ENCODE measurements around the gene TRIM14. TPM values are rescaled to one million over a fixed set of nuclear protein-coding genes. Genes with fewer than 3 reads are reported as not detected.
"Not testable (repeated sequence)": the region's sequence is repeated elsewhere in the genome, so short reads cannot be mapped to it uniquely, and the experiment has no call there.

Gene TRIM14
- total and polyA plus RNA-seq, 7 experiments from 2014 or later = 54.1 to 114 (median 79.7) TPM

GRCh38 chr9:98135558-98135934 is 16.5 kb upstream of the TRIM14 start:
- Mint-ChIP-seq H3K36me3 (peaks cover 0 to 34% (median 5%) of the 10 kb centered on the region in 5 donors), H3K4me3 (no peak overlapping the region), H3K27me3 (no peaks in the 10 kb centered on the region), H3K4me1 (peaks cover 0 to 8% (median 0%) of the 10 kb centered on the region in 7 donors), H3K9me3 (no peaks in the 10 kb centered on the region), H3K27ac (peak overlapping the region in 4 of 9 donors; percentile 6 to 43 (median 35))
- no peak for DNase-seq
- Histone ChIP-seq H3K36me3 (ENCODE audit: control insufficient read depth in 2 of 3, insufficient read depth in 3 of 3, low read length in 3 of 3) (peaks cover 0 to 65% (median 0%) of the 10 kb centered on the region in 3 experiments), H3K9me3 (ENCODE audit: control insufficient read depth in 2 of 3, low read length in 3 of 3) (no peaks in the 10 kb centered on the region), H3K27me3 (ENCODE audit: control insufficient read depth in 2 of 2, insufficient read depth in 2 of 2, low read length in 2 of 2) (no peaks in the 10 kb centered on the region), H3K27ac (ENCODE audit: low read depth, low read length) (no peak overlapping the region), H3K4me3 (ENCODE audit: low read length) (no peak overlapping the region), H3K4me1 (ENCODE audit: control insufficient read depth in 2 of 2, insufficient read depth in 2 of 2, low read length in 2 of 2) (no peaks in the 10 kb centered on the region)
- ChIA-PET POLR2A (no interaction called here), CTCF (no interaction called here)
- intact Hi-C loops (cut with micrococcal nuclease) = no loop called here
- no peak for ATAC-seq

- ChIA-PET CTCF (interaction anchor here (0.6 kb wide), 1 partner anchor 66 kb away, joined by 5 read pairs; no protein-coding TSS in a partner anchor), POLR2A (interaction anchor here (0.9 kb wide), 1 partner anchor 16 kb away, joined by 4 read pairs; the partner anchor contains the start of gene TRIM14)
- no peak overlapping the region for H3K27ac ChIP-seq (ENCODE audit: low read depth, low read length)
- H3K27me3 ChIP-seq (ENCODE audit: control insufficient read depth in 2 of 2, insufficient read depth in 2 of 2, low read length in 2 of 2) = no peaks in the 10 kb centered on the region
- no peaks in the 10 kb centered on the region for H3K9me3 ChIP-seq (ENCODE audit: control insufficient read depth in 2 of 3, low read length in 3 of 3)
- intact Hi-C loops (cut with micrococcal nuclease) = no loop called here
- no peak overlapping the region for H3K4me3 ChIP-seq (ENCODE audit: low read length)
- H3K4me1 Mint-ChIP-seq = peaks cover 0 to 8% (median 0%) of the 10 kb centered on the region in 7 donors
- H3K4me1 ChIP-seq (ENCODE audit: control insufficient read depth in 2 of 2, insufficient read depth in 2 of 2, low read length in 2 of 2) = no peaks in the 10 kb centered on the region
- peaks cover 0 to 34% (median 5%) of the 10 kb centered on the region in 5 donors for H3K36me3 Mint-ChIP-seq
- DNase-seq = no peak
- peak overlapping the region in 2 of 9 donors; percentile 6 to 43 for H3K27ac Mint-ChIP-seq
- H3K9me3 Mint-ChIP-seq = no peaks in the 10 kb centered on the region
- H3K27me3 Mint-ChIP-seq = no peaks in the 10 kb centered on the region
- no peak for ATAC-seq
- H3K36me3 ChIP-seq (ENCODE audit: control insufficient read depth in 2 of 3, insufficient read depth in 3 of 3, low read length in 3 of 3) = peaks cover 0 to 65% (median 0%) of the 10 kb centered on the region in 3 experiments
- H3K4me3 Mint-ChIP-seq = no peak overlapping the region
Measured at GRCh38 chr9:98134702-98135557, 15.9 kb upstream of the TRIM14 start.

GRCh38 chr9:98132806-98133631 is 14.0 kb upstream of the TRIM14 start:
- no peaks in the 10 kb centered on the region for H3K4me1 ChIP-seq (ENCODE audit: control insufficient read depth in 2 of 2, insufficient read depth in 2 of 2, low read length in 2 of 2)
- no peak overlapping the region for H3K4me3 ChIP-seq (ENCODE audit: low read length)
- Mint-ChIP-seq H3K36me3 (peaks cover 0 to 42% (median 6%) of the 10 kb centered on the region in 5 donors), H3K27me3 (no peaks in the 10 kb centered on the region), H3K27ac (peak overlapping the region in 5 of 9 donors; percentile 5 to 67 (median 28)), H3K4me3 (no peak overlapping the region), H3K4me1 (peaks cover 0 to 16% (median 7%) of the 10 kb centered on the region in 7 donors), H3K9me3 (no peaks in the 10 kb centered on the region)
- ChIA-PET POLR2A (no interaction called here), CTCF (interaction anchor here (0.6 to 1.5 kb wide), 2 partner anchors 59 to 64 kb away, joined by 3 to 5 read pairs; no protein-coding TSS in a partner anchor)
- DNase-seq (no peak), ATAC-seq (no peak)
- H3K9me3 ChIP-seq (ENCODE audit: control insufficient read depth in 2 of 3, low read length in 3 of 3) = no peaks in the 10 kb centered on the region
- H3K27me3 ChIP-seq (ENCODE audit: control insufficient read depth in 2 of 2, insufficient read depth in 2 of 2, low read length in 2 of 2) = no peaks in the 10 kb centered on the region
- no peak overlapping the region for H3K27ac ChIP-seq (ENCODE audit: low read depth, low read length)
- intact Hi-C loops (cut with micrococcal nuclease) = no loop called here
- peaks cover 0 to 78% (median 0%) of the 10 kb centered on the region in 3 experiments for H3K36me3 ChIP-seq (ENCODE audit: control insufficient read depth in 2 of 3, insufficient read depth in 3 of 3, low read length in 3 of 3)

GRCh38 chr9:98132158-98132557 is 13.1 kb upstream of the TRIM14 start:
- Mint-ChIP-seq H3K27me3 (no peaks in the 10 kb centered on the region), H3K27ac (peak overlapping the region in 2 of 9 donors; percentile 28 to 67), H3K36me3 (peaks cover 0 to 42% (median 6%) of the 10 kb centered on the region in 5 donors), H3K4me3 (no peak overlapping the region), H3K4me1 (peaks cover 0 to 16% (median 7%) of the 10 kb centered on the region in 7 donors), H3K9me3 (no peaks in the 10 kb centered on the region)
- CTCF ChIA-PET = no interaction called here
- ATAC-seq (no peak), DNase-seq (no peak)
- H3K9me3 ChIP-seq (ENCODE audit: control insufficient read depth in 2 of 3, low read length in 3 of 3) = no peaks in the 10 kb centered on the region
- POLR2A ChIA-PET = no interaction called here
- peaks cover 0 to 81% (median 0%) of the 10 kb centered on the region in 3 experiments for H3K36me3 ChIP-seq (ENCODE audit: control insufficient read depth in 2 of 3, insufficient read depth in 3 of 3, low read length in 3 of 3)
- intact Hi-C loops (cut with micrococcal nuclease) = no loop called here
- no peak overlapping the region for H3K4me3 ChIP-seq (ENCODE audit: low read length)
- H3K4me1 ChIP-seq (ENCODE audit: control insufficient read depth in 2 of 2, insufficient read depth in 2 of 2, low read length in 2 of 2) = no peaks in the 10 kb centered on the region
- H3K27me3 ChIP-seq (ENCODE audit: control insufficient read depth in 2 of 2, insufficient read depth in 2 of 2, low read length in 2 of 2) = no peaks in the 10 kb centered on the region
- H3K27ac ChIP-seq (ENCODE audit: low read depth, low read length) = no peak overlapping the region

GRCh38 chr9:98130576-98131228 is 11.7 kb upstream of the TRIM14 start:
- Histone ChIP-seq H3K36me3 (ENCODE audit: control insufficient read depth in 2 of 3, insufficient read depth in 3 of 3, low read length in 3 of 3) (peaks cover 0 to 78% (median 0%) of the 10 kb centered on the region in 3 experiments), H3K9me3 (ENCODE audit: control insufficient read depth in 2 of 3, low read length in 3 of 3) (no peaks in the 10 kb centered on the region), H3K4me1 (ENCODE audit: control insufficient read depth in 2 of 2, insufficient read depth in 2 of 2, low read length in 2 of 2) (no peaks in the 10 kb centered on the region), H3K27me3 (ENCODE audit: control insufficient read depth in 2 of 2, insufficient read depth in 2 of 2, low read length in 2 of 2) (no peaks in the 10 kb centered on the region), H3K27ac (ENCODE audit: low read depth, low read length) (no peak overlapping the region), H3K4me3 (ENCODE audit: low read length) (no peak overlapping the region)
- Mint-ChIP-seq H3K4me1 (peaks cover 0 to 16% (median 7%) of the 10 kb centered on the region in 7 donors), H3K36me3 (peaks cover 4 to 47% (median 11%) of the 10 kb centered on the region in 5 donors), H3K4me3 (no peak overlapping the region), H3K27ac (peak overlapping the region in 5 of 9 donors; percentile 41 to 69 (median 49)), H3K9me3 (no peaks in the 10 kb centered on the region), H3K27me3 (no peaks in the 10 kb centered on the region)
- ATAC-seq = no peak
- DNase-seq = no peak
- CTCF ChIA-PET = no interaction called here
- POLR2A ChIA-PET = no interaction called here
- intact Hi-C loops (cut with micrococcal nuclease) = no loop called here

- H3K27me3 Mint-ChIP-seq; ATAC-seq; H3K9me3 Mint-ChIP-seq; intact Hi-C loops (cut with micrococcal nuclease); H3K27me3 ChIP-seq (ENCODE audit: control insufficient read depth in 2 of 2, insufficient read depth in 2 of 2, low read length in 2 of 2); H3K4me3 ChIP-seq (ENCODE audit: low read length); H3K9me3 ChIP-seq (ENCODE audit: control insufficient read depth in 2 of 3, low read length in 3 of 3); H3K4me3 Mint-ChIP-seq; H3K27ac ChIP-seq (ENCODE audit: low read depth, low read length); H3K4me1 ChIP-seq (ENCODE audit: control insufficient read depth in 2 of 2, insufficient read depth in 2 of 2, low read length in 2 of 2); DNase-seq: not testable (repeated sequence)
- POLR2A ChIA-PET = interaction anchor here (1.3 kb wide), 1 partner anchor 208 kb away, joined by 3 read pairs; the partner anchor contains the start of gene TRMO
- peak overlapping the region in 3 of 9 donors; percentile 48 to 69 (median 50) for H3K27ac Mint-ChIP-seq
- peaks cover 0 to 16% (median 7%) of the 10 kb centered on the region in 7 donors for H3K4me1 Mint-ChIP-seq
- H3K36me3 ChIP-seq (ENCODE audit: control insufficient read depth in 2 of 3, insufficient read depth in 3 of 3, low read length in 3 of 3) = peaks cover 0 to 73% (median 0%) of the 10 kb centered on the region in 3 experiments
- CTCF ChIA-PET = interaction anchor here (1.8 kb wide), 1 partner anchor 56 kb away, joined by 4 read pairs; no protein-coding TSS in a partner anchor
- peaks cover 5 to 47% (median 11%) of the 10 kb centered on the region in 5 donors for H3K36me3 Mint-ChIP-seq
Measured at GRCh38 chr9:98130060-98130459, 11.0 kb upstream of the TRIM14 start.
